Measurements from ENCODE around the gene AARS2.

AARS2 gene

GRCh38 chr6:44271914-44272313 is 41.2 kb downstream of the AARS2 start:
- Histone ChIP-seq H3K4me2 (ENCODE audit: low read length, poor library complexity, severe bottlenecking) (no peak overlapping the region), H2AFZ (ENCODE audit: low read depth, low read length) (no peak overlapping the region), H3K4me1 (ENCODE audit: control insufficient read depth, insufficient read depth, low read depth, low read length) (peaks cover 3% of the 10 kb centered on the region), H3K4me3 (ENCODE audit: insufficient read depth in 1 of 2, low read depth in 1 of 2, low read length in 2 of 2) (no peak overlapping the region), H2BK5ac (ENCODE audit: low read depth, low read length, poor library complexity, severe bottlenecking) (no peak overlapping the region), H3K27ac (ENCODE audit: low read length, poor library complexity, severe bottlenecking) (no peak overlapping the region), H3K9me3 (ENCODE audit: control insufficient read depth, low read length) (no peaks in the 10 kb centered on the region), H2BK120ac (ENCODE audit: low read depth, low read length) (no peak overlapping the region), H3K23ac (ENCODE audit: low read length in 2 of 2) (peak overlapping the region in 1 of 2 experiments; percentile 11), H3K4ac (ENCODE audit: low read depth in 1 of 2, low read length in 2 of 2) (no peak overlapping the region), H3K27me3 (ENCODE audit: control insufficient read depth in 1 of 2, insufficient read depth in 1 of 2, low read length in 2 of 2) (peaks cover 60 to 78% of the 10 kb centered on the region in 2 experiments), H3K18ac (ENCODE audit: low read depth in 1 of 2, low read length in 2 of 2) (no peak overlapping the region), H3K36me3 (ENCODE audit: control insufficient read depth in 1 of 2, insufficient read depth in 2 of 2, low read depth in 1 of 2, low read length in 2 of 2) (no peaks in the 10 kb centered on the region), H4K8ac (ENCODE audit: low read length) (no peak overlapping the region), H2AK5ac (ENCODE audit: low read length, severe bottlenecking) (no peak overlapping the region), H2BK12ac (ENCODE audit: low read length in 2 of 2) (no peak overlapping the region), H4K91ac (ENCODE audit: low read length) (no peak overlapping the region), H3K79me1 (replicated peaks; ENCODE audit: low read length, poor library complexity, severe bottlenecking) (no peaks in the 10 kb centered on the region), H2BK15ac (ENCODE audit: low read depth, poor library complexity, severe bottlenecking) (no peak overlapping the region), H3K9ac (ENCODE audit: low read length) (no peak overlapping the region), H3K14ac (ENCODE audit: low read length in 2 of 2) (no peak overlapping the region)
- 85% methylated on average over 2 of the region's 3 CpGs for WGBS
- DNase-seq: no peak

- Histone ChIP-seq H2BK12ac (ENCODE audit: low read length in 2 of 2) (no peak overlapping the region), H2AFZ (ENCODE audit: low read depth, low read length) (no peak overlapping the region), H3K27ac (ENCODE audit: low read length, poor library complexity, severe bottlenecking) (no peak overlapping the region), H3K27me3 (ENCODE audit: control insufficient read depth in 1 of 2, insufficient read depth in 1 of 2, low read length in 2 of 2) (peaks cover 65 to 72% of the 10 kb centered on the region in 2 experiments), H3K9me3 (ENCODE audit: control insufficient read depth, low read length) (no peaks in the 10 kb centered on the region), H2BK5ac (ENCODE audit: low read depth, low read length, poor library complexity, severe bottlenecking) (no peak overlapping the region), H3K36me3 (ENCODE audit: control insufficient read depth in 1 of 2, insufficient read depth in 2 of 2, low read depth in 1 of 2, low read length in 2 of 2) (no peaks in the 10 kb centered on the region), H2AK5ac (ENCODE audit: low read length, severe bottlenecking) (no peak overlapping the region), H3K79me1 (replicated peaks; ENCODE audit: low read length, poor library complexity, severe bottlenecking) (no peaks in the 10 kb centered on the region), H2BK15ac (ENCODE audit: low read depth, poor library complexity, severe bottlenecking) (no peak overlapping the region), H3K18ac (ENCODE audit: low read depth in 1 of 2, low read length in 2 of 2) (no peak overlapping the region), H3K4me2 (ENCODE audit: low read length, poor library complexity, severe bottlenecking) (no peak overlapping the region), H3K23ac (ENCODE audit: low read length in 2 of 2) (no peak overlapping the region), H4K91ac (ENCODE audit: low read length) (no peak overlapping the region), H3K4me3 (ENCODE audit: insufficient read depth in 1 of 2, low read depth in 1 of 2, low read length in 2 of 2) (no peak overlapping the region), H3K4me1 (ENCODE audit: control insufficient read depth, insufficient read depth, low read depth, low read length) (peaks cover 3% of the 10 kb centered on the region), H4K8ac (ENCODE audit: low read length) (no peak overlapping the region), H3K9ac (ENCODE audit: low read length) (no peak overlapping the region), H3K14ac (ENCODE audit: low read length in 2 of 2) (no peak overlapping the region), H3K4ac (ENCODE audit: low read depth in 1 of 2, low read length in 2 of 2) (no peak overlapping the region), H2BK120ac (ENCODE audit: low read depth, low read length) (no peak overlapping the region)
- 88% methylated on average over 6 of the region's 6 CpGs for WGBS
- DNase-seq: no peak
Measured at GRCh38 chr6:44271406-44271723, 41.8 kb downstream of the AARS2 start.

- DNase-seq: no peak
- no peaks in the 10 kb centered on the region for H3K79me1 ChIP-seq (replicated peaks; ENCODE audit: low read length, poor library complexity, severe bottlenecking)
- H3K4ac ChIP-seq (ENCODE audit: low read depth in 1 of 2, low read length in 2 of 2): no peak overlapping the region
- H4K8ac ChIP-seq (ENCODE audit: low read length): no peak overlapping the region
- H2BK120ac ChIP-seq (ENCODE audit: low read depth, low read length): no peak overlapping the region
- no peak overlapping the region for H4K91ac ChIP-seq (ENCODE audit: low read length)
- no peak overlapping the region for H2BK12ac ChIP-seq (ENCODE audit: low read length in 2 of 2)
- H2BK15ac ChIP-seq (ENCODE audit: low read depth, poor library complexity, severe bottlenecking): no peak overlapping the region
- peak overlapping the region; percentile 70 for H3K4me2 ChIP-seq (ENCODE audit: low read length, poor library complexity, severe bottlenecking)
- 3% methylated on average over 33 of the region's 90 CpGs for WGBS
- H3K23ac ChIP-seq (ENCODE audit: low read length in 2 of 2): no peak overlapping the region
- no peak overlapping the region for H3K9ac ChIP-seq (ENCODE audit: low read length)
- H3K14ac ChIP-seq (ENCODE audit: low read length in 2 of 2): no peak overlapping the region
- peaks cover 65 to 67% of the 10 kb centered on the region in 2 experiments for H3K27me3 ChIP-seq (ENCODE audit: control insufficient read depth in 1 of 2, insufficient read depth in 1 of 2, low read length in 2 of 2)
- H3K27ac ChIP-seq (ENCODE audit: low read length, poor library complexity, severe bottlenecking): no peak overlapping the region
- no peak overlapping the region for H2AFZ ChIP-seq (ENCODE audit: low read depth, low read length)
- no peaks in the 10 kb centered on the region for H3K36me3 ChIP-seq (ENCODE audit: control insufficient read depth in 1 of 2, insufficient read depth in 2 of 2, low read depth in 1 of 2, low read length in 2 of 2)
- H2AK5ac ChIP-seq (ENCODE audit: low read length, severe bottlenecking): no peak overlapping the region
- peak overlapping the region in 1 of 2 experiments; percentile 48 for H3K4me3 ChIP-seq (ENCODE audit: insufficient read depth in 1 of 2, low read depth in 1 of 2, low read length in 2 of 2)
- H3K9me3 ChIP-seq (ENCODE audit: control insufficient read depth, low read length): no peaks in the 10 kb centered on the region
- H3K4me1 ChIP-seq (ENCODE audit: control insufficient read depth, insufficient read depth, low read depth, low read length): peaks cover 4% of the 10 kb centered on the region
- no peak overlapping the region for H3K18ac ChIP-seq (ENCODE audit: low read depth in 1 of 2, low read length in 2 of 2)
- H2BK5ac ChIP-seq (ENCODE audit: low read depth, low read length, poor library complexity, severe bottlenecking): no peak overlapping the region
Measured at GRCh38 chr6:44270526-44271405, 42.4 kb downstream of the AARS2 start.

- Histone ChIP-seq H3K27me3 (ENCODE audit: control insufficient read depth in 1 of 2, insufficient read depth in 1 of 2, low read length in 2 of 2) (peaks cover 59 to 65% of the 10 kb centered on the region in 2 experiments), H3K36me3 (ENCODE audit: control insufficient read depth in 1 of 2, insufficient read depth in 2 of 2, low read depth in 1 of 2, low read length in 2 of 2) (no peaks in the 10 kb centered on the region), H3K4me1 (ENCODE audit: control insufficient read depth, insufficient read depth, low read depth, low read length) (peaks cover 2% of the 10 kb centered on the region), H2BK15ac (ENCODE audit: low read depth, poor library complexity, severe bottlenecking) (no peak within 1 kb of the TSS), H2AK5ac (ENCODE audit: low read length, severe bottlenecking) (no peak within 1 kb of the TSS), H2BK12ac (ENCODE audit: low read length in 2 of 2) (no peak within 1 kb of the TSS), H2BK120ac (ENCODE audit: low read depth, low read length) (no peak within 1 kb of the TSS), H2BK5ac (ENCODE audit: low read depth, low read length, poor library complexity, severe bottlenecking) (no peak within 1 kb of the TSS), H3K14ac (ENCODE audit: low read length in 2 of 2) (no peak within 1 kb of the TSS), H2AFZ (ENCODE audit: low read depth, low read length) (no peak within 1 kb of the TSS), H3K4me2 (ENCODE audit: low read length, poor library complexity, severe bottlenecking) (peak within 1 kb of the TSS; percentile 70), H4K91ac (ENCODE audit: low read length) (no peak within 1 kb of the TSS), H3K79me1 (replicated peaks; ENCODE audit: low read length, poor library complexity, severe bottlenecking) (no peaks in the 10 kb centered on the region), H3K23ac (ENCODE audit: low read length in 2 of 2) (no peak within 1 kb of the TSS), H3K4ac (ENCODE audit: low read depth in 1 of 2, low read length in 2 of 2) (no peak within 1 kb of the TSS), H3K9ac (ENCODE audit: low read length) (no peak within 1 kb of the TSS), H3K9me3 (ENCODE audit: control insufficient read depth, low read length) (no peaks in the 10 kb centered on the region), H4K8ac (ENCODE audit: low read length) (no peak within 1 kb of the TSS), H3K18ac (ENCODE audit: low read depth in 1 of 2, low read length in 2 of 2) (no peak within 1 kb of the TSS), H3K4me3 (ENCODE audit: insufficient read depth in 1 of 2, low read depth in 1 of 2, low read length in 2 of 2) (peak within 1 kb of the TSS in 1 of 2 experiments; percentile 48), H3K27ac (ENCODE audit: low read length, poor library complexity, severe bottlenecking) (no peak within 1 kb of the TSS)
- 11% methylated on average over 9 of the region's 29 CpGs for WGBS
- DNase-seq: no peak
Measured at GRCh38 chr6:44269921-44270525, 43.1 kb downstream of the AARS2 start, which contains the start of gene TMEM151B. Gene TMEM151B, plus strand, starts transcription at chr6:44270450. Its CDS starts 293 bp downstream, at chr6:44270743.

All from mesenchymal stem cell (in vitro differentiated cells and primary cell).